GM06990 (cell line): ENCODE data around the gene ROBO1.

Experiments
- DNase-seq: peaks from one replicate; pipeline ENCODE4 v3.0.0-alpha.2; 2011; ENCODE audit not compliant: insufficient read length; ENCODE audit errors: extremely low read depth
- H3K27me3 ChIP-seq: replicated peaks from 2 replicates; pipeline ENCODE4 v1.6.0; 2011; ENCODE audit warnings: low read length; ENCODE audit not compliant: control insufficient read depth, insufficient read depth
- H3K36me3 ChIP-seq: 2 replicates; pipeline ENCODE4 v1.5.1; 2011; ENCODE audit warnings: low read length; ENCODE audit not compliant: control insufficient read depth, insufficient read depth
- H3K4me3 ChIP-seq: replicated peaks from 2 replicates; pipeline ENCODE4 v1.5.1; 2011; ENCODE audit warnings: low read depth, mild to moderate bottlenecking, control low read depth, low read length
- TF ChIP-seq, protein P1 (sequence below): IDR thresholded peaks from 2 replicates; pipeline ENCODE4 v1.5.1; 2011; ENCODE audit warnings: low read length, control low read depth, mild to moderate bottlenecking, inconsistent platforms; ENCODE audit not compliant: insufficient read depth, poor library complexity, severe bottlenecking

ROBO1 gene

DNA sequence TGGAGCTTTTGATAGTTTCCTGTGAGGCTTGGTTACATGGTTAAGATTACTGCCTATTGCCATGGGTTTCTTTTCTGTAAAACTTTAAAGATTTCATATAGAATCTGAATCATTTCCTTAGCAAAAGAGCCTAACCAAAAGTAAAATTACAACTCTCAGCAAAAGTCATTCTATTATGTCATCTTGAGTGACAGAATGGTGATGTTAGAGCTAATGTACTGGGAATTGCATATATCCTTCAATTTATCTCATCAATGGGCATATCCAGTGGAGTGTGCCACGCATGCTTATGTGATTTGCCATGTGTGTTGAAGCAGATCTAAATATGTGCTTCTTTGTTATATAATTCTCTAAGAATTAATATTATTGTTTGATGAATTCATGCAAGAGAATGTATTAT lies 212.1 kb downstream of the ROBO1 start:
- Histone ChIP-seq H3K27me3 (no peaks in the 10 kb centered on the region), H3K36me3 (no peaks in the 10 kb centered on the region), H3K4me3 (no peak overlapping the region)
- TF ChIP-seq, protein P1, sequence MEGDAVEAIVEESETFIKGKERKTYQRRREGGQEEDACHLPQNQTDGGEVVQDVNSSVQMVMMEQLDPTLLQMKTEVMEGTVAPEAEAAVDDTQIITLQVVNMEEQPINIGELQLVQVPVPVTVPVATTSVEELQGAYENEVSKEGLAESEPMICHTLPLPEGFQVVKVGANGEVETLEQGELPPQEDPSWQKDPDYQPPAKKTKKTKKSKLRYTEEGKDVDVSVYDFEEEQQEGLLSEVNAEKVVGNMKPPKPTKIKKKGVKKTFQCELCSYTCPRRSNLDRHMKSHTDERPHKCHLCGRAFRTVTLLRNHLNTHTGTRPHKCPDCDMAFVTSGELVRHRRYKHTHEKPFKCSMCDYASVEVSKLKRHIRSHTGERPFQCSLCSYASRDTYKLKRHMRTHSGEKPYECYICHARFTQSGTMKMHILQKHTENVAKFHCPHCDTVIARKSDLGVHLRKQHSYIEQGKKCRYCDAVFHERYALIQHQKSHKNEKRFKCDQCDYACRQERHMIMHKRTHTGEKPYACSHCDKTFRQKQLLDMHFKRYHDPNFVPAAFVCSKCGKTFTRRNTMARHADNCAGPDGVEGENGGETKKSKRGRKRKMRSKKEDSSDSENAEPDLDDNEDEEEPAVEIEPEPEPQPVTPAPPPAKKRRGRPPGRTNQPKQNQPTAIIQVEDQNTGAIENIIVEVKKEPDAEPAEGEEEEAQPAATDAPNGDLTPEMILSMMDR: no peak
- DNase-seq: no peak

DNA sequence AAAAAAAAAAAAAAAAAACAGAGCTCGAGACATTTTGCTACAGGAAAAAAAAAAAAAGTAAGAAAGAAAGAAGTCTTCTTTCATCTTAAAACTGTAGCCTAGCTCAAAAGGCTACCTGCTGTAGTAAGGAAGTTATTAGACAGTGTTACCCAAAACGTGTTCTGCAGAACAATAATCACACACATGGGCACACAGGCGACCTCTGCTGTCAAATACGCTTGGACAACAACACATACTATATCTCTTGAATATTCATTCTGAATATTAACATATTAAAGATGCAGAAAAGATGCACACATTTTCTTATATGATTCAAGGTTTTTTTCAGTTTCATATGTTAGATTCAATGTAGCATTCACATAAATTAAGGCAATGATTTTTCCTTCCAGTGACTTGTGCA lies 215.8 kb downstream of the ROBO1 start:
- H3K27me3 ChIP-seq: no peaks in the 10 kb centered on the region
- no peak for DNase-seq
- H3K36me3 ChIP-seq: no peaks in the 10 kb centered on the region
- H3K4me3 ChIP-seq: no peak overlapping the region
- TF ChIP-seq, protein P1: no peak

DNA sequence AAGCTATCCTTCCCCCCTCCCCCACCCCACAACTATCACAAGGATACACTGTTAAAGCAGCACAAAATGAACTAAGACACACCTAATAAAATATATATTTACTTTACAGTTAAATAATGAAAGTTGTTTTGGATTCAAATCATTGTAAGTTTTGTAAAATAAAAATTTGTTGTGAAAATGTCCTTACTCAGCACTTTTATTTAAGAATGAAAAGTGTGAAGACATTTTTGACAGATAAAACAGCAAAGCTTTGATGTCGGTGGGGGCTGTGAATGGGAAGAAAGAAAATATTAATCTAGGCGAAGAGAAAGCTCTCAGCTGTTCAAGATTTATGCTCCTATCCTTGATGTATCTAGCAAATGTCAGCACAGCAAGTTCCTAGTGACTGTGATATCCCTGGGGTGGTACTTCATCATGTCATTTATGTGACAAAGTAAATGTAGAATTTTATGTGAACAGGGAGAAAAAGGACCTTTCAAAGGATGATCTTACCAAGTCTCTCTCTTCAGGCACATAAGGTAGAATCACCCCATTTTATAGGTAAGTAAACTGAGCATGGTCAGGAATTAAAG lies 216.4 kb downstream of the ROBO1 start:
- H3K27me3 ChIP-seq: no peaks in the 10 kb centered on the region
- TF ChIP-seq, protein P1: no peak
- H3K4me3 ChIP-seq: no peak overlapping the region
- no peaks in the 10 kb centered on the region for H3K36me3 ChIP-seq
- DNase-seq: no peak

DNA sequence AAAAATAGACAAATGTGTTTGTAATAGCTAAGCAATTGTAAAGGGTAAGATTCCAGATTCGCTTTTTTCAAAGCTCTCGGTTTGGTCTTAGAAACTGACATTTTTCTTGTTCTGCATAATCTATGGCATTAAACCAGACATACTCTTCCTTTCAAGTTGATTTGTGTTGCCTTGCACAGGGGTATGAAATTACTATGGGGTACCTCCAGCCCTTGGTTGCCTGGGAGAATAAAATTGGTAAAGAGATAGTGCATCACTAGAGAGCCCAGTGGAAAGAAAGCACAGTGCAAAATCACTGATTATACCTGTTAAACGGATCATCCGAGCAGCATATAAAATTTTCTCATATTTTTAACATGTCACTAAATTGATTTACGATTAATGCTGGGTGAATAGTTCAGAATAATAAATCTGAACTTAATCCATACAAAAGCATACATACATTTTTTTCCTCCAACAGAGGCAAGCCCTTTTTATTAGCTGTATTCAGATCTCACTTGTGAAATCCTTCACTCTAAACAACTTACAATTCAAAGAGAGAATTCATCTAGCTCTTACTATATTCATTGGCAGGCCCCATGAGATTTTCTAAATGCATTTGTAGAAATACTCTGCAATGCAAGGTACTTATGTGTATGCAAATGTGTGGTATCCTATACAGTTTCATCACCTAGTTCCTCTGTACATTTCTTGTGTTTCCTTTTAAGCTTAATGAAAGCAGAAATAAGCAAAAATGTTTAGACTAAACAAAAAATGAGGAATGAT lies 224.4 kb downstream of the ROBO1 start:
- TF ChIP-seq, protein P1: no peak
- no peaks in the 10 kb centered on the region for H3K27me3 ChIP-seq

DNA sequence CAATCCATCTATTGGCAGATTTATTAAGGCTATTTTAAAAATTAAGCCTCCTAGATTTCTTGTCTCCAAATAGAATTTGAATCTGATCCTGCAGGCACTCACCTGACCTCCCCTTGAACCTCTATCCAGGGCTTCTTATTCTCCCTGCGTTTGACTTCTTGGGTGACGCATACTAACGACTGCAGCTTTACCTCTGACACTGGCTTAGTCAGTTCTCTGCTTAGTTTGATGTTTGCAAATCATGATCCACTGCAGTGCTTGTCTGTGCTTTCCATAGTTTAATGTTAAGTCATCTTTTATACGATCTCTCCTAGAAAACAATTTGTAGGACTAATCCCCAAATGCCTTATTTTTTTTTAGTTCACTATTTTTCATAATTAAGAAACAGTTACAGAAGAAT lies 233.1 kb downstream of the ROBO1 start:
- Histone ChIP-seq H3K36me3 (no peaks in the 10 kb centered on the region), H3K4me3 (no peak overlapping the region), H3K27me3 (no peaks in the 10 kb centered on the region)
- DNase-seq: no peak
- TF ChIP-seq, protein P1: no peak

More for the DNA sequence above, 224.4 kb downstream of the ROBO1 start:
- Histone ChIP-seq H3K4me3 (no peak overlapping the region), H3K36me3 (no peaks in the 10 kb centered on the region)
- DNase-seq: no peak
